Activated CD4-positive, alpha-beta T cell treated with anti-CD3 and anti-CD28 coated beads, Interleukin-2, amount 50 U/mL, for 1 hour (primary cell): ENCODE data around the gene PFKL.

Experiments used
- DNase-seq: peaks from one replicate; pipeline ENCODE4 v3.0.0-alpha.2; 2020

PFKL gene

DNA sequence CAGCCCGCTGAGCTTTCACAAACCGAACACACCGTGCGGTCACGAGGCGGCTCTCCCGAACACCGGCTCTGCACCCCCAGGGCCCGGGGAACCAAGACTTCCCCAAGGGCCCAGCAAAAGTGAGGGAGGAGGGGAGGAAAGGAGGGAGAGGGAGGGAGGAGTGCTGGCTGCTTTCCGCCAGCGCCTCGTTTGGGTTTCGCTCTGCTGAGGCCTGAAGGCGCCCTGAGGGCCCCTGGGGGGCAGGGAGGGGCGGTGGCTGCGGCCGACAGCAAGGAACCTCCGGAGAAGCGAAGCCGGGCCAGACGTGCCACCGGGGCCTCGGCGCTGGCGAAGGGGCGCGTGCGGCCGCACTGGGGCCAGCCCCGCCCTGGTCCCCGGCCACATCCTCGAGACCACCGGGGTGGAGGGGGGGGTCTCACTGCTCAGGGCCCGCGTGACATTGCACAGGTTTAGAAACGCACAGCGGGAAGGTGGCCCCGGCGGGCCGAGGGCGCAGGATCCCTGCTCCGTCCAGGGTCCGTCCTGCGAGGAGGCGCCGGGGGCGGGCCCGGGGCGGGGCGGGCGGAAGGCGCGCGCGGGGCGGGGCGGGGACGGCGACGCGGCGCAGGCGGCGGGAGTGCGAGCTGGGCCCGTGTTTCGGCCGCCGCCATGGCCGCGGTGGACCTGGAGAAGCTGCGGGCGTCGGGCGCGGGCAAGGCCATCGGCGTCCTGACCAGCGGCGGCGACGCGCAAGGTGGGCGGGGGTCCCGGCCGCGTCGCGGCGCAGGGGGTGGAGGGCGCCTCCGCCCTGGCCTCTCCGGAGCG, at the start of gene PFKL:
TSS of gene PFKL (plus strand) at position 596 of the 804 bp plus-strand sequence. CDS start at position 649, 53 bp downstream.
- peak; percentile 45 for DNase-seq

DNA sequence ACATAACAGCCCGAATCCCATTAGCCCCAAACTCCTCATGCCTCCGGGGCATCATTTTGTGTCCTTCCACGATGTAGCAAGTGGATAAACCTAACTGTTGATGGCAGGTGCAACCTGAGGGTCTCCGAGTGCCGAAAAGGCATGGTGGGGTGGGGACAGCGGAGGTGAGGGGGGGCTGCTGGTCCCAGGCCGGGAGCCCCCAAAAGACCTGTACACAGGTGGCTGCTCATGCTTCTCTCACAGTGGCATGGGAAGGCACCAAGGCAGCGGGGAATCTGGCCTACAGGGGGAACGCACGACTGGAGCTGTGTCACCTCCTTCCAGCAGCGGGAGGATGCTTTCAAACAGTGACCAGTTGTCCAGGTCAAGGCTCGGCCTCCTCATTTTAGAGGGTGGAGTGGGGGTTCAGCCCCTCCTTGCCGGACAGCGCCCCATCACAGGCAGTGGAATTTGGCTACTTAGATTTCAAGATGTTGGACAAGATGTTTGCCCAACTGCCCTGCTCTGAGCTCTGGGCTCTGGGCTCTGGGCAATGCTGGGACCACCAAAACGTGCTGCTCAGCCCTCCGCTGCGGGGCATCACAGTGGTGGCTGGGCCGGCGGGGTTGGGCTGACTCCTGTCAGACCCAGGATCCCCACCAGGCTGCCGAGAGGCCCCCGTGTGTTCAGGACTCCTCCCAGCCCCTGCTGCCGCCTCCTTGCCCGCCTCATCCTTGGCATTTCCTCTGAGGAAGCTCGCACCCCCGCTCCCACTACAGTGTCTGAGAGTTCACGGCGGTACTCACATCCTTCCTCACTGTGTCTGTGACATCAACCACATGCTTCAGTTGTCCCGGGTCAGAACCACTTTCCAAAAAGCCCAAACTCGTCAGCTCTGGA, 45.8 kb upstream of the PFKL start:
- DNase-seq: no peak

DNA sequence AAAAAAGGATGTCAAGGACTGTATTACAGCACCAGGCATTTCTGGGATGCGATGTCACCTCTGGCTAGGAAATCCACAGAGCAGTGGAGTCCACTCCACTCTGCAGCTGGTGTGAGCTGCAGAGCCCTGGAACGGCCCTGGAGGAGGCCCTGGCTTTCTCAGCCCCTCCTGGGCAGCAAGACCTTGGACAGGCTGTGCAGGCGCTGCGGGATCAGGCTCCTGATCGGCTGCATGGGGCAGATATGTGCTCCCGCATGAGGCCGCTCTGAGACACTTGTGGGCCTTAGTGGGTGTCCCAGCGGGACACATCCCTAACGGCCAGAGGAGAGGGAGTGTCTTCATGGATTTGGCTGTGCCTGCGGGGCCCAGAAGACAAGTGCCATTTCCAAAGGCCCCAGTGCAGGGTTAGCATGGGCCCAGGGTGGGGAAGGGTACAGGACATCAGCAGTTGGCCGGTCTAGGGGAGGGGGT, 44.3 kb upstream of the PFKL start:
- DNase-seq: no peak

DNA sequence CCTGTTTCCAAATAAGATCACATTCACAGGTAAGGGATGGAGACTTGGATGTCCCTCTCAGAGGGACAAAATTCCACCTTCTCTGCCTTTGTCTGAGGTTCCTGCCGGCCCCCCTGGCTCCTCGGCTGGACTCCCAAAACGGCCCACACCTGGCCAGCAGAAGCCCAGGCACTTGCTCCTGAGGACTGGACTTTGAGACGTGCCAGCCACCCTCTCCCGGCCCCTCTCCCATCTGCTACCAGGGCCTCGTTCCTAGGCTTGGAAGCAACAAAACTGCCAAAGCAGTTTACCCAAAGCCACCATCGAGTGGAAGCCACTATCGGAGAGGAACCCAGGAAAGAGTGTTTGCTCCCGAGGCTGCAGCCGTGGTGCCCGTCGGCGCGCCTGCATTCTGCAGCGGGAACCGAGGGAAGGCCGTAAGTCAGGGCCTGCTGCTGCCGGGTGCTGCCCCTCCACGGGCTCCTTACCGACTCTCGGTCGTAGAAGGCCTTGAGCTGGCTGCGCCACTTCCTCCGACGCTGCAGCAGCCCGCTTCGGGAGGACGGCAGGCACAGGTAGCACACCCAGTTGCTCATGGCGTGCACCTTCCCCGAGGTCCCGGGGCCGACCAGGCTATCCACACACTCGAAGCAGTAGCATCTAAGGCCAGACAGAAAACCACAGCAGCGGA, 41.7 kb upstream of the PFKL start:
- no peak for DNase-seq

DNA sequence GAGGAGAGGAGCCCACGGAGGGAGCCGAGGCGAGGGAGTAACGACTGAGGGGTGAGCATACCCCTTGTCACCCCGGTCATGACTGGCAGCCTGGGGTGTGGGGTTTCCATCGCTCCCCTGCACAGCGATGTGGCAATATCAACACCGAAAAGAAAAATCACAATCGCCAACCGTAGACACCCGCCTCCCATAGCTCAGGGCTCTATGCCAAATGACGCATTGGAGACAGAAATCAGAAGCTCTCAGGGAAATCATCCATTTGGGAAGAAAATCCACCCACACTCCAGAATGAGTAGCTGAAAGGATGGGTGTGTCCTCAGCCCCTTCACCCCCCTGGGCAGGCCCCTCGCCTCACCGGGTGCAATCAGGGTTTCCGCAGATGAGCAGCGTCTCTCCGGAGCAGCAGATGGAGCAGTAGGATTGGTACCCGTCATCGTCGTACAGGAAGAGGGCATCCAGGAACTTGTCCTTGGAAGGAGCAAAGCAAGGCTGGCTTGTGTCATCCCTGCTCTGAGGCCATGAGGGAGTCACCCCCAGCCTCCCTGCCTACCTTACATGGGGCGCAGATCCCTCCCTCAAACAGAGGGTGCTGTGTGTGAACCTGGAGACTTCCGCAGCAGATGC, 40.7 kb upstream of the PFKL start:
- DNase-seq: no peak

DNA sequence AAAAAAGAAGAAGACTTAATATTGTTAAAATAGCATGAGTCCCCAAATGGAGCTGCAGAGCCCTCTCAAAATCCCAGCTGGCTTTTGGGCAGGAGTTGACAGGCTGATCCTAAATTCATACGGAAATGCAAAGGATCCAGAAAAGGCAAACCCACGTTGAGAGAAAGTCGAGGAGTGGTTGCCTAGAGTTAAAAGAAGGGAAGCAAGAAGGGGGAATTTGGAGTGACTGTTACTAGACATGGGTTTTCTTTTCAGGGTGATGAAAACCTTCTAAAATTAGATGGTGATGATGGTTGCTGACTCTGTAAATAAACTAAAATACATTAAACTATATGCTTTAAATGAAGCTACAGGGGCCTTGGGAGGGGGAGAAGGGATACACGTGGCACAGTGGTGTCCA, 39.8 kb upstream of the PFKL start:
- no peak for DNase-seq

DNA sequence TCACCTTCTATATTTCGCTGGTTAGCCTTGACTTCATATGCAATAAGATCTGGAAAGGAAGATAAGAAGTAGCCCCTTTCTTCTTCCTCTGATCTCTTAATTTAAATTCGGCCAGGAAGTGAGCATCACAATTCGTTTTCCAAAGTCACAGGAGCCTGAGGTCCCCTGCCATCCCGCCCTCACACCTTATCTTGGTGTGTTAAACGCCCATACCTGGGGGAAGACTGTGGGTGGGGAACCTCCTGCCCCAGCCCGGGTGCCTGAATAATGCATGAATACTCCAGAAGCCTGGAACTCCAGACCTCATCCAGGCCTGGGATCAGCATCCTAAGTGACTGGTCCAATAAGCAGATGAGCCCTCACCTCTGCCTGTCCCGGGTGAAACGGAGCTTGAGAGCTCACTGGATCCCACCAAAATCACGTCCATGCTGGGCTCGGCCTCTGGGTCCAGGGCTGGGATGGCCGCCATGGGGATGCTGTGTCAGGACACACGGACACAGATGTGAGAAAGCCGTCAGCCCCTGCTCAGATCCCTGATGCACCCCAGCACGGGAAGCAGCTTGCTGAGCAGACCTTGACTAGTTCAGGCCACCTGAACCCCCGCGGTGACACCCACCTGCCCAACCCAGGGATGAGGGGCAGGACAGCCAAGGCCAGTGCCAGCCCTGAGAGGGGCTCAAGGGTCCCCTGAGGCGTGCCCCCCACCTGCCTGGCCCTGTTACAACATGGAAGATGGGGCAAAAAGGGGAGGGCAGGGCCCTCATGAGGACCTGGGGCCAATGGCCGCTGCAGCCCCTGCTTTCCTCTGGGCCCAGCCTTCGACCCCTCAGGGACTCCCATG, 38.8 kb upstream of the PFKL start:
- DNase-seq: no peak

DNA sequence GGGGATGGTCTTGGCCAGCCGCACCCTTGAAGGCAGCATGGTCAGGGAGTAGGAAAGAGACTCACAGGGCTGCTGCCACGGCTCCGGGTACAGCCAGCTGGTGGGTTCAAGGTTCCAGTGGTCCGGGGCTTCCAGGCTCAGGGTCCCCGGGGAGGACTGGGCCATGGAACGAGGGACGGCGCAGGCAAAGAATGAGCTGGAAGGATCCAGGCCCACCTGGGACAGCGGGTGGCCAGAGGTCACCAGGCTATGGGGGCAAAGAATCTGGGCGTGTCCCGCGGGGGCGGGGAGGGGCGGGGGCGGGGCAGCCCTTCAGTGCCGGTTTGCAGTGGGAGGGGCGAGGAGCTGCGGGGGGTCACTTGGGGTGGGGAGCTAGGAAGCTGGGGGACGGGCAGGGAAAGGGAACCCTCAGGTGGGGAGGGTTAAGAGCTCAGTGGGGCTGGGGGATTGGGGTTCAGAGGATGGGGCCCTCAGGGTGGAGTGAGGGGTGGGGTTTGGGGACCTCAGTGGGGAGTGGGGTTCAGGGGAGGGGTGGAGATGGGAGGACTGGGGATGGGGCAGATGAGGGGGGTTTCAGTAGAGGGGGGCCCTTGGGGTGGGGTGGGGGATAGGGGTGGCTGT, 38.1 kb upstream of the PFKL start, which contains the start of gene DNMT3L:
TSS of gene DNMT3L (minus strand) at position 223 of the 621 bp plus-strand sequence. CDS start 638 bp downstream, outside the sequence.
- no peak for DNase-seq

DNA sequence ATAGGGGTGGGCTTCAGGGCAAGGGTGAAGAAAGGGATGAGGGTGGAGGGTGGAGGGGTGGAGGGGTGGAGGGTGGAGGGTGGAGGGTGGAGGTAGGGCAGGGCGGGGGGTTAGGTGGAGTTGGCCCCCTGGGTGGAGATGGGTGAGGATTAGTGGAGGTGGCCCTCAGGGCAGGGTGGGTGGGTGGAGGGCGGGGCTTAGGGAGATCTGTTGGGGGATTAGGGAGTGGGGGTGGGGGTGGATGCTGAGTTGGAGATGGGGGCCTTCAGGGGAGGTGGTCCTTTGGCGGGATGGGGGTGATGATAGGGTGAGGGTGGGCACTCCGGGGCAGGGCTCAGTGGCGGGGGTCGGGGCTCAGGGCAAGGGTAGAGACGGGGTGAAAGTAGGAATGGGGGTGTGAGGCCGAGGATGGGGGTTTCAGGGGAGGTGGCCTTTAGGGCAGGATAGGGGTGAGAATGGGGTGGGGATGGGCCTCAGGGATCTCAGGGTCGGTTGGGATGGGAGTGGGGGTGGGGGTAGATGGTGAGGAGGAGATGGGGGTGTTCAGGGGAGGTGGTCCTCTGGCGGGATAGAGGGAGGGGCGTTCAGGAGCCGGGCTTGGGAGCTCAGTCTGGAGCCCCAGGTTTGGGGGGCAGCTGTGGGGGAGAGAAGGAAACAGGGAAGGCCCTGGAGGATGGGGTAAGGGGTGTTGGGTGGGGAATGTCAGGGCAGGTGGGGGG, 37.4 kb upstream of the PFKL start:
- no peak for DNase-seq

DNA sequence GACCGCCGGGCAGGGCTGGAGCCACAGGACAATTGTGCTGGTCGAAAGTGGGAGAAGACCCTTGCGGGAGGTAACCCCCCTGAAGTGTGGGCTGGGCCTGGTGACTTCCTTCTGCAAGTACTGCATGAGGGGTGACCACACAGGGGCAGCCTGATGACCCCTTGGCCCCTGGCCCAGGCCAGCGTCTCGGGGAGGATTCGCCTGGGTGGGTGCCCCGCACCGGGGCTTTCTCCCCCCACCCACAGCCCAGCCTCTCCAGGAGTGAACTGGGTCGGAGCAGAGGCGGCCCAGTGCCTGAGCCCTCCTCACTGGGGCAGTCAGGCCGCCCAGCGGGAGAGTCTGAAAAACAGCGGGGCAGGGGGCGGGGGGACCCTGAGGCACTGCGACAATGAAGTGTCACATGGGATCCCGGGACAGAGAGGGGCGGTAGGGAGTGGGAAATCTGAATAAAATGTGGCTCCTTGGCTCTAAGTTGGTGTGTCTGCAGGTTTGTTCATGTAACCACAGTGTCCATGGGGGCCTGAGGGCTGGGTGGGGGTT, 36.6 kb upstream of the PFKL start:
- no peak for DNase-seq

DNA sequence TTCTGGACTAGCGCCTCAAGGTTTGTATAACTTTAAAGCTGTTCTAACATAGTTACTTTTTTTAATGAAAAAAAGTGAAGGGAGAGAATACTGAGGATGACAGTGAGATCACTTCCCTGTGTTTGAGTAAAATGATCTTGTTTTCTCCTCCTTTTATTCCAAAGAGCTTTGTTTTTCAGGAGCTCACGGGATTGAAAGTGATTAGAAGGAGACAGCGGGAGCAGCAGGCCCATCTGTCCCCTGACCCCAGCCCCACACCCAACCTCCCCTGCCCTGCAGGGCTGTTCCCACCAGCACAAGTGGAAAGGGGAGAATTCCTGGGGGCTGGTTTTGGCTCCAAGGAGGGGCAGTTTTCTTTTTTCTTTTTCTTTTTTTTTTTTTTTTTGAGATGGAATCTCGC, 36.1 kb upstream of the PFKL start:
- no peak for DNase-seq

DNA sequence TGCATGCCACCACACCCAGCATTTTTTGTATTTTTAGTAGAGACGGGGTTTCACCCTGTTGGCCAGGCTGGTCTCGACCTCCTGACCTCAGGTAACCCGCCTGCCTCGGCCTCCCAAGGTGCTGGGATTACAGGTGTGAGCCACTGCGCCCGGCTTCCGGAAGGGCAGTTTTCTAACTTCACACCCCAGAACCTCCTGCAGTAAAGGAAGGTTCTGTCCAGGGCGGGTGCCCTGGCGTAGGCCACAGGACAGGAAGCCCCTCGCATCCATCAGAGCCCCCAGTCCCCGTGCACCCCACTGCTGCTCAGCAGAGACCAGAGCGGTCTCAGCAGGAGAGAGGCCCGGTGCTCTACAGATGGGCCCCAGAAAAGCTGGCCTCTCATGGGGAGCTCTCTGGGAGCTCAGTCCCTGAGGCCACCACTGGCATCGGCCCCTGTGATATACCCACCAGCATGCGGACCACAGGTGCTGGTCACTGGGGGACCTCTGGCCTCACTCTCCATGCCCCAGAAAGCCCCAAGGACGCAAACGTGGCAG, 34.1 kb upstream of the PFKL start:
- DNase-seq: no peak

DNA sequence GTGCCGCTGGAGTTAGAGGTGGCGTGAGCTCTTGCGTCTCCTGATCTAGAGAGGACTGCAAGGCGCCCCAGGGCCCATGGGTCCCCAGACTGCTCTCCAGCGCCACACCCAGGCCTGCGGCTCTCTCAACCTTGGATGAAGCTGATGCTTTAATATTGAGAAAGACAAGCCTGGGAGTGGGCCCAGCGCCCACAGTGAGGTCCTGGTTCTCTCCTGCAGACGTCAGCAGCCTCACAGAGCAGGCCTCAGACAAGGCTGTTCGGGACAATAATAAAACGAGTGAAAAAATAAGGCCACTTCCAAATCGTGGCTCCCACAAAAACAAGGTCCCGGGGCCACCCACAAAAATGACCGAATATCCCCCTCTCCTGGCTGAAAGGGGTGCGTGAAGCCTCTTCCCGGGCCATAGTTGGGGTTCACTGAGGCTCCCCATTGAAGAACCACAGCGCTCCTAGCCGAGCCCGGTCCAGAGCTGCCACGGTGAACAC, 32.2 kb upstream of the PFKL start:
- DNase-seq: peak; percentile 8

DNA sequence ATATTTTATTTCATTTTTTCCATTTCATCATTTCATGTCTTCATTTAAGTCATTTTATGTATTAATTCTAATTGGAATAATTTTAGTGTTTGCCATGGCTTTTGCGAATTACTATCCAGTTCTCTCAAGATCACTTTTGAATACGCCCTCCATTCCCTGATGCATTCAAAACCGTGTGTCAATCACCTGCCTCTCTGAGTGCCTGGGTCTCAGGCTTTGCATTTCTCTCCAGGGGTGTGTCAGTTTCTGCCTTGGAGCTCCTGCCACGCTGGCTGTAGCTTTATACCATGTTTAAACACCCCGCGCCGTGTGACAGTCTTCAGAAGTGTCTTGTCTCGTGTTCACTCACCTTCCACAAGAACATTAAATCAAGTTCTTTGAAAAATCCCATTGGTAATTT, 30.8 kb upstream of the PFKL start:
- DNase-seq: no peak

DNA sequence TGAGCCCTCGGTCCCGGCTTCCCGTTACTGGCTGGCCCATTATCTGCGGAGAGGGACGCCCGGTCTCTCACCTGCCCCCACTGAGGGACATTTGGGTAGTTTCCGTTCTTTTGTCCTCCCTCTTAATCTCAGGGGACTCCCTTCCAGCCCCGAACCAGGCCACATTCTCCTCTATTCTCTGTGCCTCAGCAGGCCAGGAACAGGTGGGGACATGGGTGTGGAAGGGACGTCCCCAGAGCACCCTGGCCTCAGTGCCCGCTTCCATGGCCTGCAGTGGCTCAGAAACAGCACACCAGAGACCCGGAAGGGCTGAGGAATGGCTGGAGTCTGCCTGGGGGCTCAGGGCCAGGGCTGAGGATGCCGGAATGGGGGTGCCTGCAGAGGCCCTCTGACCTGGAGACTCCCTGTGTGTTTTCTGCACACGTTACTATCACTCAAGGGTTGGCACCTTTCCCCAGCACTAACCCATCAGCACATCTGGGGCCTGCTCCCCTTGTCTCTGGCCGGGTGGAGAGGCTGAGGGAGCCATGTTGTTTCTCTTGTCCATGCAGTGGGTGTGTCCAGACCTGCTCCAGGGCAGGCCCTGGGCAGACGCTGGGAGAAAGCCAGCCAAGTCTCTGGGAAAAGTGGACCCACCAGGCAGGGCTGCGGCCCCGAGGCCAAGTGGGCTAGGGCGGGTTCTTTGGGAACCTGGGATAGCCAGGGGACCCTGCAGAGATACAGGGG, 28.1 kb upstream of the PFKL start:
- DNase-seq: no peak

DNA sequence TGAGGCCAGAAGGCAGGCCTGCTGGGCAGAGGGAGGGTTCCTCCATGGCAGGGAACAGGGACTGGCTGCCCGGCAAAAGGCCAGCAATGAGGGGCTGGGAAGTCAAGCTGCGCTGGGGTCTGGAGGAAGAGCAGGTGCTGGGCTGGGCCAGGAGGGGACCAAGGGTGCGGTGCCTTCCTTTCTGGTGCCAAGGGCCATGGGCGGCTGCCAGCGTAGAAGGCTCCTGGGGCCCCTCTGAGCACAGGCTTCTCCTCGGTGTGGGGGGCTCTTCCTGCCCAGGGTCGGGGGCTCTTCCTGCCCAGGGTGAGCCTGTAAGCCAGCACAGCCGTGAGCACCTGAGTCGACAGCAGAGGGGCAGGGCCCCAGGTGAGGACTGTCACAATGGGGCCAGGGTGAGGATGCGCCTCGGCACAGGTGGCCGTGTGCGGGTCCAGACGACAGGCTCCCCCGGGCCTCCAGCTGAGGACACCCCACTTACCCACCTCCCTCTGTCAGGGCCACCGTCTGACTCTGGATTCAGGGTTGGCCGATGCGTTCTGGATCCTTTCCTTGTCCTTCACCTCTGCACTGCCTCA, 27.5 kb upstream of the PFKL start:
- DNase-seq: no peak

DNA sequence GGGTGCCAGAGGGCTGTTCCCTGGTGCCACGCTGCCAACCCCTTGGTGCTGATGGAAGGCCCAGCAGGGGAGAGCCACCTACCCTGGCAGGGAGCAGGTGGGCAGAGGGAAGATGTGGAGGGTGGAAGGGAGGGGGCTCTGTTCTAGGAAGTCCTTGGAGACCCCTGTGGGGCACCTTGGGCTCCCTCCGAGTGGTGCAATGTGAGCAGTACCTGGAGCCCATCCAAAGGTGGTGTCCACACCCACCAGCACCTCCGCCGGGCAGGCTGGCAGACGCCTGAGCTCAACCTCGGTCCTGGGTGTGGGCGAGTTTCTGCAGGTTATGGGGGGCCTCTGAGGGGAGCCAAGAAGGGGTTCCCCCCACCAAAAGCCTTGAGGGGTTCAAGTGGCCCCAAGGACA, 26.8 kb upstream of the PFKL start:
- no peak for DNase-seq

DNA sequence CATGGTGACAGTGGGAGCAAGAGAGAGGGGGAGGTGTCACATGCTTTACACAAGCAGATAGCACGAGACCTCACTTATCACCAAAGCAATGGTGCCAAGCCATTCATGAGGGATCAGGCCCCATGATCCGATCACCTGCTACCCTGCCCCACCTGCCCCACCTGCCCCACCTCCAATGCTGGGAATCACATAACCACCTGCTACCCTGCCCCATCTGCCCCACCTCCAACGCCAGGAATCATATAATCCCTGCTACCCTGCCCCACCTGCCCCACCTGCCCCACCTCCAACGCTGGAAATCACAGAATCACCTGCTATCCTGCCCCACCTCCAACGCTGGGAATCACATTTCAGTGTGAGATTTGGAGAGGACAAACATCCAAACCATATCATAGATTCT, 24.8 kb upstream of the PFKL start:
- DNase-seq: no peak
